ENCODE data around the gene RNF103.
A peak's percentile ranks its signal among the peaks of the same experiment; 100 is the strongest.
"Not testable (repeated sequence)": the region's sequence is repeated elsewhere in the genome, so short reads cannot be mapped to it uniquely, and the experiment has no call there.

RNF103 gene, protein sequence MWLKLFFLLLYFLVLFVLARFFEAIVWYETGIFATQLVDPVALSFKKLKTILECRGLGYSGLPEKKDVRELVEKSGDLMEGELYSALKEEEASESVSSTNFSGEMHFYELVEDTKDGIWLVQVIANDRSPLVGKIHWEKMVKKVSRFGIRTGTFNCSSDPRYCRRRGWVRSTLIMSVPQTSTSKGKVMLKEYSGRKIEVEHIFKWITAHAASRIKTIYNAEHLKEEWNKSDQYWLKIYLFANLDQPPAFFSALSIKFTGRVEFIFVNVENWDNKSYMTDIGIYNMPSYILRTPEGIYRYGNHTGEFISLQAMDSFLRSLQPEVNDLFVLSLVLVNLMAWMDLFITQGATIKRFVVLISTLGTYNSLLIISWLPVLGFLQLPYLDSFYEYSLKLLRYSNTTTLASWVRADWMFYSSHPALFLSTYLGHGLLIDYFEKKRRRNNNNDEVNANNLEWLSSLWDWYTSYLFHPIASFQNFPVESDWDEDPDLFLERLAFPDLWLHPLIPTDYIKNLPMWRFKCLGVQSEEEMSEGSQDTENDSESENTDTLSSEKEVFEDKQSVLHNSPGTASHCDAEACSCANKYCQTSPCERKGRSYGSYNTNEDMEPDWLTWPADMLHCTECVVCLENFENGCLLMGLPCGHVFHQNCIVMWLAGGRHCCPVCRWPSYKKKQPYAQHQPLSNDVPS

DNA sequence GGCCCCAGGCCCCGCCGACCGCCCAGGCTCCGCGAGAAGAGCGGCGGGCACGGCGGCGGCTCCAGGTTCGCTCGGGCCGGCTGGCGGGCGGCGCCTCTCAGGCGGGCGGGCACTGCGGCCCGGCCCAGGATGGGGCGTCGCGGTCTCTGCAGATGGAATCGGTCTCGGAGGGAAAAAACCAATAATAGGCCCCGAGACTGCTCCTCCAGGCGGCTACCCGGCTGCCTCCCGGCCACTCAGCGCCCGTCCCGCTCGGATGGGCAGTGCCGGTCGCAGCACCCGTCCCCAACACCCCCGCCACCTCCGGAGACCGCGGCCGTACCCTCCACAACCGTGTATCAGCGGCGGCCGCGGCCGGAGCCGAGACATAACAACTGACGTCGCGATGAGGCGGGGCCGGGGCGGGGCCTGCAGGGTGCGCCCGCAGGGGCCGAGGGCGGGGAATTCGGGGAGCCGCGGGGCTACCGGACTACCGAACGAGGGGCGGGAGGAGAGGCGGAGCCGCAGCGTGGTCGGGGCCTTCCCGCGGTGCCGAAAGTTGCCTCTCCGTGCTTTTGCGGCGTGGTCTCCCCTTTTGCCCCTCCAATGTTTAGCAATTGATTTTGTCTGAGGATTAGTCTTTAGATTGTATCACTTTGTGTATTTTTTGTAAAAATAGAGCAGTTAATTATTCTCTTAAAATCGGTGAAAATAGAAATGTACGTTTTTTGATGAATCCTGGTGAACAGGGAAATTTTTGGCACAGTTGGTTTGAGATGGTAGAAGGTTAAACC lies at the start of gene RNF103:
RNF103 (minus strand) TSS at position 372 of the 773 bp plus-strand sequence. CDS start 979 bp downstream, outside the sequence.
- H3K27ac ChIP-seq, result peak within 1 kb of the TSS; percentile 93

DNA sequence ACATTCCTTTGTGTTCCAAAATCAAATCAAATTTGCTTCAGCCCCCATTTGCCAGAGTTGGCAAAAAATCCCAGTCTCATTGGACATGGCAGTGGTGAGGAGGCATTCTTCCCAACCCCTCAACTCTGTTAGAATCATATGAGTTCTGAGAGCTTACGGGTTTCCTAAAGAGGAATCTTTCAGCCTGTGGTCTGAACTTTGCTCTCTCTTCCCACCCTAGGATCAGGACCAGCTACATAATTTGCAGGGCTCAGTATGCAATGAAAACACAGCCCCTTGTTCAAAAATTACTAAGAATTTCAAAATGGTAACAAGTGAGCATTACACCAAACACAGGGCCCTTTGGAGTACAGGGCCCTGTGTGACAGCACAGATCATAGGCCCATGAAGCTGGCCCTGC lies 49.3 kb upstream of the RNF103 start:
- TF ChIP-seq ZFX (IDR thresholded peaks at IDR 0.05; ENCODE audit: borderline replicate concordance), result no peak
- TF ChIP-seq, protein P1, sequence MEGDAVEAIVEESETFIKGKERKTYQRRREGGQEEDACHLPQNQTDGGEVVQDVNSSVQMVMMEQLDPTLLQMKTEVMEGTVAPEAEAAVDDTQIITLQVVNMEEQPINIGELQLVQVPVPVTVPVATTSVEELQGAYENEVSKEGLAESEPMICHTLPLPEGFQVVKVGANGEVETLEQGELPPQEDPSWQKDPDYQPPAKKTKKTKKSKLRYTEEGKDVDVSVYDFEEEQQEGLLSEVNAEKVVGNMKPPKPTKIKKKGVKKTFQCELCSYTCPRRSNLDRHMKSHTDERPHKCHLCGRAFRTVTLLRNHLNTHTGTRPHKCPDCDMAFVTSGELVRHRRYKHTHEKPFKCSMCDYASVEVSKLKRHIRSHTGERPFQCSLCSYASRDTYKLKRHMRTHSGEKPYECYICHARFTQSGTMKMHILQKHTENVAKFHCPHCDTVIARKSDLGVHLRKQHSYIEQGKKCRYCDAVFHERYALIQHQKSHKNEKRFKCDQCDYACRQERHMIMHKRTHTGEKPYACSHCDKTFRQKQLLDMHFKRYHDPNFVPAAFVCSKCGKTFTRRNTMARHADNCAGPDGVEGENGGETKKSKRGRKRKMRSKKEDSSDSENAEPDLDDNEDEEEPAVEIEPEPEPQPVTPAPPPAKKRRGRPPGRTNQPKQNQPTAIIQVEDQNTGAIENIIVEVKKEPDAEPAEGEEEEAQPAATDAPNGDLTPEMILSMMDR (IDR thresholded peaks at IDR 0.05), result no peak

More for the DNA sequence above, at the start of gene RNF103:
- TF ChIP-seq ZFX (IDR thresholded peaks at IDR 0.05; ENCODE audit: borderline replicate concordance), result no peak
- TF ChIP-seq, protein P1 (IDR thresholded peaks at IDR 0.05), result no peak

DNA sequence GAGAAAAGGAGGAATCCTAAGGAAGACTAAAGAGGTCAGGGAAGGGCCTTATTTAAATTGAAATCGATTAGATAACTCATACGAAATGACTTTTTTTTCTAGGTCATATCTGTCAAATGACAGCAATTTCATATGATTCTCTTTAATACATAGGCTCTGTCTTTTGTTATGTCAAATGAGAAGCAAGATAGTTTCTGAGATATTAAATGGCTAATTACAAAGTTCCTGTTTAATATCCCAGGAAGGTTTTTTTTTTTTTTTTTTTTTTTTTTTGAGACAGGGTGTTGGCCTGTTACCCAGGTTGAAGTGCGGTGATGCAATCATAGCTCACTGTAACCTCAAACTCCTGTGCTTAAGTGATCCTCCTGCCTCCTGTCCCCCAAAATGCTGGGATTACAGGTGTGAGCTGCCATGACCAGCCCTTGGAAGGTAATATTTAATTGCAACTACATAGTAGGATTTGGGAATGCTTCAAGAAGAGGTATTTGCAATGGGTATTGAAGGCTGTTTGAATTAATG lies 48.4 kb upstream of the RNF103 start:
- TF ChIP-seq, protein P1 (IDR thresholded peaks at IDR 0.05), result no peak
- no peak for TF ChIP-seq ZFX (IDR thresholded peaks at IDR 0.05; ENCODE audit: borderline replicate concordance)
- H3K27ac ChIP-seq, result no peak overlapping the region

More for the DNA sequence above, 49.3 kb upstream of the RNF103 start:
- H3K27ac ChIP-seq, result no peak overlapping the region

DNA sequence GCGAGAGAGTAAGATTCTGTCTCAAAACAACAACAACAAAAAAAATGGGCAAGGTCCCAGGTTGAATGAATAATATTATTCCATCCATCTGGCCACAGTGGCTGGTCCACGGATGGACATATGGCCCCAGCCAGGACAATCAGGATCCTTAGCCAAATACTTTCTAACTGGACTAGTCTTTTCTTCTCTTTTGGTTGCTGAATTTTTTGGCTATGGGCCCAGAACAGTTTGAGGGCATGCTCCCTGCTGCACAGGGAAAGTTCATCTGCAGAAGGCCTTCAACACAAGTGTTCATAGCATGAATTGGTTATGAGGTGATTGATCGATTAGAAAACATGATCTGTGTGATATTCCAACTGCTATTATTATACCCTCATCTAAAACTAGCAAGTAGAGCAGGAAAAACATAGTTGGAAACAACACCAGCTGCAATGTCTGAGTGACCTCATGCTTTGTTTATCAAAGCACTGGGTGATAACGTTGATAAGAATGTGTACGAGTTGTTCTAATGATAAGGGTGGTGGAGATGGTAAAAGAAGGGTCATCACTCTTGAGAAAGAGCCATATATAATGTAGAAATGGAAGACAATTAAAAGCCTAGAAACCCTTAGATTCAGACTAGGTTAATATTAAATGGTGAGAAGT lies 47.8 kb upstream of the RNF103 start:
- peak overlapping the region; percentile 6; the same call in 1 of the 2 replicates for H3K27ac ChIP-seq
- no peak for TF ChIP-seq ZFX (IDR thresholded peaks at IDR 0.05; ENCODE audit: borderline replicate concordance)
- TF ChIP-seq, protein P1 (IDR thresholded peaks at IDR 0.05), result no peak

DNA sequence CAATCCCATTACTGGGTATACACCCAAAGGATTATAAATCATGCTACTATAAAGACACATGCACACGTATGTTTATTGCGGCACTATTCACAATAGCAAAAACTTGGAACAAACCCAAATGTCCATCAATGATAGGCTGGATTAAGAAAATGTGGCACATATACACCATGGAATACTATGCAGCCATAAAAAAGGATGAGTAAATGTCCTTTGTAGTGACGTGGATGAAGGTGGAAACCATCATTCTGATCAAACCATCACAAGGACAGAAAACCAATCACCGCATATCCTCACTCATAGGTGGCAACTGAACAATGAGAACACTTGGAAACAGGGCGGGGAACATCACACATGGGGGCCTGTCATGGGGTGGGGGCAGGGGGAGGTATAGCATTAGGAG lies 45.7 kb upstream of the RNF103 start:
- not testable (repeated sequence) for H3K27ac ChIP-seq

DNA sequence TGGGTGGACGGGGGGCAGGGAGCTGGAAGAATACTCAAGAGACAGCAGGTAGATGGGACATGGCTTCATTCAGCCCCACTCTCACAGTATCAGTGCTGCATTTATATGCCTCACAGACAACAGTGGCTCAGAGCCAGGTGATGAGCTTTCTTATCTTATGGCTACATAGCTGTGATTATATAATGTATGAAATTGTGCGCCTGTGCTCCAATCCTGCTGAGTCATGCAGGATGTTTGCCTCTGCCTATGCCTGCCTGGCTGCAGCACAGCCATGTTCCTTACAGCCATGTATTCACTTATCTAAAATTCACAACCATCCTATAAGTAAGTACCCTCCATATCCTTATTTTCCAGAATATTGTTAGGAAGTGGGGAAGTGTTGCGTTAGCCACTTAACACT lies 37.7 kb upstream of the RNF103 start:
- no peak overlapping the region for H3K27ac ChIP-seq
- no peak for TF ChIP-seq ZFX (IDR thresholded peaks at IDR 0.05; ENCODE audit: borderline replicate concordance)
- TF ChIP-seq, protein P1 (IDR thresholded peaks at IDR 0.05), result no peak

DNA sequence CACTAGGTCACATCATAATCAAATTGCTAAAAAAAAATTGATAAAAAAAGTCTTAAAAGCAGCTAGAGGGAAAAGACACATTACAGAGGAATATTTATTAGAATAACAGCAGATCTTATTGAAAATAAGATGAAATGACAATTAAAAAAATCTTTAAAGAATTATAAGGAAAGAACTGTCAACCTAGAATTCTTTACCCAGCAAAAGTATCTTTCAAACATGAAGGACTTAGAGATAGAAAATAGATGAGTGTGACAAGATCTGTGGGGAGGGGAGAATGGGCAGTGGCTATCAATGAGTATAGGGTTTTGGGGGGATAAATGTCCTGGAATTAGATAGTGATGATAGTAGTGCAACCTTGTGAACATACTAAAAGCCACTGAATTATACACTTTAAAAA lies 26.5 kb upstream of the RNF103 start:
- no peak overlapping the region for H3K27ac ChIP-seq
- TF ChIP-seq, protein P1 (IDR thresholded peaks at IDR 0.05), result no peak
- no peak for TF ChIP-seq ZFX (IDR thresholded peaks at IDR 0.05; ENCODE audit: borderline replicate concordance)
